HG03521 (cell line): Measurements from ENCODE around the gene PLOD1.
"Not testable (repeated sequence)": the region's sequence is repeated elsewhere in the genome, so short reads cannot be mapped to it uniquely, and the experiment has no call there.

ENCODE experiments used
- ATAC-seq: cut with Tn5 transposase; IDR thresholded peaks from one replicate; pipeline ENCODE4 v1.9.1; 2021; ENCODE audit warnings: mild to moderate bottlenecking, moderate library complexity; ENCODE audit not compliant: unreplicated experiment

Gene PLOD1

GRCh38 chr1:12003762-12004161 lies 69.2 kb downstream of the PLOD1 start:
- ATAC-seq, result no peak

GRCh38 chr1:12005488-12006166 lies 71.1 kb downstream of the PLOD1 start:
- no peak for ATAC-seq

GRCh38 chr1:12006167-12006921 lies 71.8 kb downstream of the PLOD1 start:
- no peak for ATAC-seq

- no peak for ATAC-seq
Observed at GRCh38 chr1:12007204-12007603, 72.7 kb downstream of the PLOD1 start.

- ATAC-seq, result not testable (repeated sequence)
Observed at GRCh38 chr1:12008355-12008754, 73.8 kb downstream of the PLOD1 start.

GRCh38 chr1:12009318-12009947 lies 74.9 kb downstream of the PLOD1 start:
- ATAC-seq, result no peak

- ATAC-seq, result no peak
Observed at GRCh38 chr1:12010746-12011570, 76.4 kb downstream of the PLOD1 start.

GRCh38 chr1:12011998-12012397 lies 77.5 kb downstream of the PLOD1 start:
- ATAC-seq, result no peak

- no peak for ATAC-seq
Observed at GRCh38 chr1:12012560-12013316, 78.2 kb downstream of the PLOD1 start.

- ATAC-seq, result no peak
Observed at GRCh38 chr1:12014141-12014991, 79.8 kb downstream of the PLOD1 start.

- no peak for ATAC-seq
Observed at GRCh38 chr1:12015001-12015491, 80.5 kb downstream of the PLOD1 start.

- ATAC-seq, result no peak
Observed at GRCh38 chr1:12015499-12015898, 81.0 kb downstream of the PLOD1 start.

GRCh38 chr1:12016182-12016581 lies 81.7 kb downstream of the PLOD1 start:
- ATAC-seq, result no peak

GRCh38 chr1:12019858-12020509 lies 85.5 kb downstream of the PLOD1 start:
- no peak for ATAC-seq

GRCh38 chr1:12021616-12022015 lies 87.1 kb downstream of the PLOD1 start:
- ATAC-seq, result no peak

GRCh38 chr1:12022036-12022435 lies 87.5 kb downstream of the PLOD1 start:
- ATAC-seq, result no peak
